ENCODE data around the gene BCR. TPM values are rescaled to one million over a fixed set of nuclear protein-coding genes. Genes with fewer than 3 reads are reported as not detected.

BCR gene
- total RNA-seq, 1 experiment from 2014 or later, result 77.0 TPM

DNA sequence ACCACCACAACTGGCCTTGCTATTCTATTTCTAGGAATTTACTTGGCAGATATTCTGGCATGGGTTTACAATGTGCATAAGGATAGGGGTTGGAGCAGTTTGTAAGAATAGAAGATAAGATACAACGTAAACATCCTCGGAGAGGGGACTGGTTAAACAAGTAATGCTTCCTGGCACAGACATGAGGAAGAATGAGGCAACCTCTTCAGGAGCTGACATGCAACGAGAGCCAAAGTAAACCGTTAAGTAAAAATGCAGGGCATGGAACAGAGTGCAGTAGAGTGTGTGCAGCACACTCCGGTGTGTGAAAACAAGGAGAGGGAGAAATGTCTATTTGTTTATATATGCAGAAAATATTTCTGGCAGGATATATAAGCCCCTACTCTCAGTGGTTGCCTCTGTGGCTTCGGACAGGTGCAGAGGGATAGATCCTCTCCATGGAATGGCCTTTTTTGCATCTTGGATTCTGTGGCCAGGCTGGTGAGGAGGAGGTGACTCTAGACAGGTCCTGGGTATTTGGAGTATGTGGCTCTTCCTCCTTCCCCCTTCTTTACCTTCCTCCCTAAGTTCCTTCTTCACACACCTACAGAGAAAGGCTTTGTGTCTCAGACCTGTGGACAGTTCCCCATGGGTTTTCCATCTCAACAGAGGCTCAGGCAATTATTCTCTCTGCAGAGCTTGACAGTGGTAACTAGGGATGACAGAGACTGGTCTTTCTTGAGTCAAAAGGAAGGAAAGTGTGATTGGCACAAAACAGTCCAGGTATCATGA is 32.5 kb upstream of the BCR start:
- H3T11ph ChIP-seq (ENCODE audit: low read length), result no peak overlapping the region
- H3K56ac ChIP-seq (ENCODE audit: insufficient read length, low read depth, low read length), result no peak overlapping the region
- no CpG with 5 or more reads among the region's 6 CpGs for WGBS (ENCODE audit: extremely low coverage, insufficient read length, low lambda C conversion rate)
- peaks cover 24 to 30% of the 10 kb centered on the region in 2 experiments for H3K4me1 Mint-ChIP-seq
- H4K20me1 ChIP-seq (ENCODE audit: control insufficient read depth, insufficient read depth, insufficient read length), result no peaks in the 10 kb centered on the region
- no peak overlapping the region for H2BK5ac ChIP-seq (ENCODE audit: insufficient read length, low read length)
- no peaks in the 10 kb centered on the region for H3K79me2 ChIP-seq (ENCODE audit: insufficient read depth, low read length)
- TF ChIP-seq, protein P1, sequence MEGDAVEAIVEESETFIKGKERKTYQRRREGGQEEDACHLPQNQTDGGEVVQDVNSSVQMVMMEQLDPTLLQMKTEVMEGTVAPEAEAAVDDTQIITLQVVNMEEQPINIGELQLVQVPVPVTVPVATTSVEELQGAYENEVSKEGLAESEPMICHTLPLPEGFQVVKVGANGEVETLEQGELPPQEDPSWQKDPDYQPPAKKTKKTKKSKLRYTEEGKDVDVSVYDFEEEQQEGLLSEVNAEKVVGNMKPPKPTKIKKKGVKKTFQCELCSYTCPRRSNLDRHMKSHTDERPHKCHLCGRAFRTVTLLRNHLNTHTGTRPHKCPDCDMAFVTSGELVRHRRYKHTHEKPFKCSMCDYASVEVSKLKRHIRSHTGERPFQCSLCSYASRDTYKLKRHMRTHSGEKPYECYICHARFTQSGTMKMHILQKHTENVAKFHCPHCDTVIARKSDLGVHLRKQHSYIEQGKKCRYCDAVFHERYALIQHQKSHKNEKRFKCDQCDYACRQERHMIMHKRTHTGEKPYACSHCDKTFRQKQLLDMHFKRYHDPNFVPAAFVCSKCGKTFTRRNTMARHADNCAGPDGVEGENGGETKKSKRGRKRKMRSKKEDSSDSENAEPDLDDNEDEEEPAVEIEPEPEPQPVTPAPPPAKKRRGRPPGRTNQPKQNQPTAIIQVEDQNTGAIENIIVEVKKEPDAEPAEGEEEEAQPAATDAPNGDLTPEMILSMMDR (conservative IDR thresholded peaks at IDR 0.05), result no peak
- no peak overlapping the region for H2AFZ ChIP-seq (ENCODE audit: low read length)
- H3K23me2 ChIP-seq (ENCODE audit: insufficient read length, low read depth, low read length, poor library complexity, severe bottlenecking), result peaks cover 5% of the 10 kb centered on the region
- no peak overlapping the region for H4K91ac ChIP-seq (ENCODE audit: insufficient read length, low read depth, low read length)
- H3K4me2 ChIP-seq (ENCODE audit: insufficient read depth, insufficient read length, low read length), result no peak overlapping the region
- H2BK15ac ChIP-seq (ENCODE audit: low read depth, low read length), result no peak overlapping the region
- no peak overlapping the region for H3K18ac ChIP-seq (ENCODE audit: insufficient read length, low read depth, low read length)
- H3K23ac ChIP-seq (ENCODE audit: insufficient read length, low read depth, low read length), result no peak overlapping the region
- no peak overlapping the region for H3K4me3 Mint-ChIP-seq
- no peak overlapping the region for H3K27ac ChIP-seq (ENCODE audit: insufficient read length, low read depth, low read length)
- H3K27ac Mint-ChIP-seq, result no peak overlapping the region
- no peak overlapping the region for H2BK120ac ChIP-seq (ENCODE audit: low read depth, low read length, poor library complexity, severe bottlenecking)
- peaks cover 3% of the 10 kb centered on the region for H3K4me1 ChIP-seq (ENCODE audit: insufficient read depth, low read length)
- no peak overlapping the region for H3K14ac ChIP-seq (ENCODE audit: insufficient read depth, low read length)
- no peaks in the 10 kb centered on the region for H3K79me1 ChIP-seq (ENCODE audit: insufficient read depth, low read depth, low read length, poor library complexity, severe bottlenecking)
- H3K9me3 Mint-ChIP-seq, result no peaks in the 10 kb centered on the region; a peak in 1 of 5 replicates
- H2BK12ac ChIP-seq (ENCODE audit: insufficient read length, low read depth, low read length), result no peak overlapping the region
- peaks cover 50% of the 10 kb centered on the region for H3K27me3 Mint-ChIP-seq (ENCODE audit: low read depth)
- H3K9me3 ChIP-seq (ENCODE audit: control insufficient read depth, low read depth, low read length), result no peaks in the 10 kb centered on the region
- H3K9ac ChIP-seq (ENCODE audit: extremely low read depth, insufficient read length, low read length), result no peak overlapping the region
- no peak overlapping the region for H2BK20ac ChIP-seq (ENCODE audit: low read depth, low read length, poor library complexity, severe bottlenecking)
- no peak for DNase-seq
- H3K4ac ChIP-seq (ENCODE audit: low read depth, low read length), result no peak overlapping the region
- no peak overlapping the region for H2AK5ac ChIP-seq (ENCODE audit: insufficient read length, low read length)
- no peak overlapping the region for H4K8ac ChIP-seq (replicated peaks; ENCODE audit: insufficient read length, low read depth, low read length)
- H3K36me3 Mint-ChIP-seq (ENCODE audit: insufficient read depth in 1 of 3, low read depth in 3 of 3), result peaks cover 0 to 4% (median 0%) of the 10 kb centered on the region in 3 experiments; a peak in 3 of 7 replicates
- H3K27me3 ChIP-seq (ENCODE audit: insufficient read depth, low read length), result no peaks in the 10 kb centered on the region; the same call in 1 of the 2 replicates
- H4K5ac ChIP-seq (ENCODE audit: insufficient read length, low read depth, low read length), result no peak overlapping the region
